DND-41 (cell line): Measurements from ENCODE around the gene FBXL14.

Experiments
- ATAC-seq: fragments of 200-7000 bp; cut with Tn5 transposase; 3 replicates; pipeline ENCODE4 v1.9.1; 2021; ENCODE audit warnings: low read depth; ENCODE audit not compliant: insufficient read depth
- DNase-seq: peaks from one replicate; pipeline ENCODE4 v3.0.0-alpha.2; 2020
- H2AFZ ChIP-seq: 2 replicates; pipeline ENCODE4 v1.6.0; 2012; ENCODE audit warnings: low read depth, low read length
- H3K27ac ChIP-seq: 2 replicates; pipeline ENCODE4 v1.5.1; 2012; ENCODE audit warnings: low read length, inconsistent platforms
- H3K27me3 ChIP-seq: fragments of 200-600 bp; sonication (generic); 2 replicates; pipeline ENCODE4 v1.6.0; 2012; ENCODE audit warnings: low read length, mild to moderate bottlenecking, inconsistent platforms; ENCODE audit not compliant: insufficient read depth, poor library complexity
- H3K36me3 ChIP-seq: 2 replicates; pipeline ENCODE4 v1.5.1; 2012; ENCODE audit warnings: low read length, inconsistent platforms; ENCODE audit not compliant: insufficient read depth
- H3K4me1 ChIP-seq: 2 replicates; pipeline ENCODE4 v1.5.1; 2012; ENCODE audit warnings: mild to moderate bottlenecking, low read length; ENCODE audit not compliant: insufficient read depth
- H3K4me2 ChIP-seq: 2 replicates; pipeline ENCODE4 v1.6.0; 2012; ENCODE audit warnings: mild to moderate bottlenecking, moderate library complexity, low read length, inconsistent platforms; ENCODE audit not compliant: insufficient read depth
- H3K4me3 ChIP-seq, 2 experiments: fragments of 200-600 bp in 1 of 2; shearing (Covaris generic) in 1 of 2; 2 replicates each; pipeline ENCODE4 v1.5.1; 2012 to 2016; ENCODE audit warnings: inconsistent platforms in 2 of 2, low read length in 2 of 2, mild to moderate bottlenecking in 2 of 2, low read depth in 1 of 2, moderate library complexity in 1 of 2
- H3K79me2 ChIP-seq: 2 replicates; pipeline ENCODE4 v1.6.0; 2012; ENCODE audit warnings: low read length, inconsistent platforms; ENCODE audit not compliant: insufficient read depth
- H3K9ac ChIP-seq: 2 replicates; pipeline ENCODE4 v1.6.0; 2012; ENCODE audit warnings: low read depth, mild to moderate bottlenecking, inconsistent platforms, low read length, moderate library complexity
- H3K9me3 ChIP-seq: 2 replicates; pipeline ENCODE4 v1.5.1; 2012; ENCODE audit warnings: low read length, moderate library complexity, mild to moderate bottlenecking, inconsistent platforms; ENCODE audit not compliant: insufficient read depth, severe bottlenecking
- H4K20me1 ChIP-seq: 2 replicates; pipeline ENCODE4 v1.6.0; 2012; ENCODE audit warnings: low read length; ENCODE audit not compliant: insufficient read depth
- EZH2 ChIP-seq: IDR thresholded peaks from 3 replicates; pipeline ENCODE4 v1.6.1; 2012; ENCODE audit warnings: borderline replicate concordance, low read depth, mild to moderate bottlenecking, moderate library complexity, low read length, inconsistent platforms; ENCODE audit not compliant: severe bottlenecking
- TF ChIP-seq, protein P1 (sequence below): IDR thresholded peaks from 2 replicates; pipeline ENCODE4 v1.5.1; 2012; ENCODE audit warnings: borderline replicate concordance, low read length, moderate library complexity, mild to moderate bottlenecking; ENCODE audit not compliant: poor library complexity, severe bottlenecking; ENCODE audit errors: extremely low read depth

The FBXL14 gene

DNA sequence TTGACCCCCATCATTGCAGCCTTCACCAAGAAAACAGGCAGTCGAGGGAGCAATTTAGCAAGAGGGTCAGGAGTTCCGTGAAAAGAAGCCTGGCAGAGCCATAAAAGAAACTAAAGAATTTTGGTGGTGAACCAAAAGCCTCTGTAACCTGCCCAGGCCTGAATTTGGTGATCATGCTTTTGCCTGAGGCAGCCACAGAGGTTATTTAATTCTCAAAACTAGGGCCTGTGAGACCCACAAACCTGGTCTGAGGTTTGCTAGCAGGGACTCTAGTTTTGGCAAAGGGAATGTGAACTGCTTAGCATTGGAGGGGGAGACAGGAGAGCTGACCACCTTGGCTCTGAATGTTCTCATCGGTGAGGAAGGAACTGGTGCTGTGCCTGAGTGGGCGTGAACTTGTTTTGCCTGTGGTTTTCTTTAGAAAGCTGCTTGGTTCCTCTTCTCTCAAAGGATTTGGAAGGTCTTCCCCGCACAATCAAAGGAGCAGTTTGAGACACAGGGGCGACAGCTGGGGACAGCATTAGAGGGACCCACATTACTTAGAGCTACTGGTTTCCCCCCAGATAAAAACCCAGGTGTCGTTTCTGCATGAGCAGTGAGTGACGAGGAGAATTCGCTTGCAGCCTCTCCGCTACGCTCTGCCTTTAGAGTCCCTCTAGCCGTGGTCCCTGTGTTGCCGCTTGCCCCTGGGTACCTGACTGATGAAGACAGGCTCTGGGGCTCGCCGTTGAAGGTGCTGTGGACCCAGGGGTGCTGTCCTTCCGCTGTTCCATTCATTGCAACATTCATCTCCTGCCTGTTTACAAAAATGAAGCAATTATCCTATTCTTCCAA, 22.1 kb upstream of the FBXL14 start:
- H3K9ac ChIP-seq, result no peak overlapping the region
- no peak overlapping the region for H3K4me3 ChIP-seq
- H4K20me1 ChIP-seq, result no peaks in the 10 kb centered on the region
- H3K4me2 ChIP-seq, result no peak overlapping the region
- no peaks in the 10 kb centered on the region for H3K4me1 ChIP-seq
- no peaks in the 10 kb centered on the region for H3K9me3 ChIP-seq
- DNase-seq (no peak), ATAC-seq (peak; percentile 27; the same call in 2 of the 3 replicates)
- H3K27ac ChIP-seq, result no peak overlapping the region
- H2AFZ ChIP-seq, result no peak overlapping the region
- H3K36me3 ChIP-seq, result no peaks in the 10 kb centered on the region
- TF ChIP-seq EZH2, result no peak
- TF ChIP-seq, protein P1, sequence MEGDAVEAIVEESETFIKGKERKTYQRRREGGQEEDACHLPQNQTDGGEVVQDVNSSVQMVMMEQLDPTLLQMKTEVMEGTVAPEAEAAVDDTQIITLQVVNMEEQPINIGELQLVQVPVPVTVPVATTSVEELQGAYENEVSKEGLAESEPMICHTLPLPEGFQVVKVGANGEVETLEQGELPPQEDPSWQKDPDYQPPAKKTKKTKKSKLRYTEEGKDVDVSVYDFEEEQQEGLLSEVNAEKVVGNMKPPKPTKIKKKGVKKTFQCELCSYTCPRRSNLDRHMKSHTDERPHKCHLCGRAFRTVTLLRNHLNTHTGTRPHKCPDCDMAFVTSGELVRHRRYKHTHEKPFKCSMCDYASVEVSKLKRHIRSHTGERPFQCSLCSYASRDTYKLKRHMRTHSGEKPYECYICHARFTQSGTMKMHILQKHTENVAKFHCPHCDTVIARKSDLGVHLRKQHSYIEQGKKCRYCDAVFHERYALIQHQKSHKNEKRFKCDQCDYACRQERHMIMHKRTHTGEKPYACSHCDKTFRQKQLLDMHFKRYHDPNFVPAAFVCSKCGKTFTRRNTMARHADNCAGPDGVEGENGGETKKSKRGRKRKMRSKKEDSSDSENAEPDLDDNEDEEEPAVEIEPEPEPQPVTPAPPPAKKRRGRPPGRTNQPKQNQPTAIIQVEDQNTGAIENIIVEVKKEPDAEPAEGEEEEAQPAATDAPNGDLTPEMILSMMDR, result no peak
- no peaks in the 10 kb centered on the region for H3K79me2 ChIP-seq
- H3K27me3 ChIP-seq, result peaks cover 8% of the 10 kb centered on the region

DNA sequence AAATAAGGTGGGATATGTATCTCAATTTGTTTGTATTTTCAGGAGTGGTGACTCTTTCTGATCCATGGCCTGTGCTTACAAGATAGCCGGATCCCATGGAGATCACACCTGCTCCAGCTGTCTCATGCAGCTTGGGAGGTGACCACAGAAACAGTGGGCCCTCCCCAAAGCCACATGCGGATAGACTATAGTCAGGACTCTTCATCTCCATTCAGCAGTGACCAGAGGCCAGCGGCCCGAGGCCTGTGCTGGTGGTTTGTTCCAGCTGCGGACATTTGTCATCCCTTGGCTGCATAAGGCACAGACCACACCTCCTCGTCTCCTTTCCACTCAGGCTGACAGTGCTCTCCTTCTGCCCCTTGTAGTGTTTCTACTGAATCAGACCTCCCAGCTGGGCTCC, 20.0 kb upstream of the FBXL14 start:
- DNase-seq (no peak), ATAC-seq (no peak)
- Histone ChIP-seq H3K79me2 (no peaks in the 10 kb centered on the region), H3K27me3 (peaks cover 8% of the 10 kb centered on the region), H3K4me3 (no peak overlapping the region), H4K20me1 (no peaks in the 10 kb centered on the region), H3K27ac (no peak overlapping the region), H3K9ac (no peak overlapping the region), H3K9me3 (no peaks in the 10 kb centered on the region), H3K36me3 (no peaks in the 10 kb centered on the region), H2AFZ (no peak overlapping the region), H3K4me1 (no peaks in the 10 kb centered on the region), H3K4me2 (no peak overlapping the region)
- TF ChIP-seq, protein P1, result no peak
- TF ChIP-seq EZH2, result no peak

DNA sequence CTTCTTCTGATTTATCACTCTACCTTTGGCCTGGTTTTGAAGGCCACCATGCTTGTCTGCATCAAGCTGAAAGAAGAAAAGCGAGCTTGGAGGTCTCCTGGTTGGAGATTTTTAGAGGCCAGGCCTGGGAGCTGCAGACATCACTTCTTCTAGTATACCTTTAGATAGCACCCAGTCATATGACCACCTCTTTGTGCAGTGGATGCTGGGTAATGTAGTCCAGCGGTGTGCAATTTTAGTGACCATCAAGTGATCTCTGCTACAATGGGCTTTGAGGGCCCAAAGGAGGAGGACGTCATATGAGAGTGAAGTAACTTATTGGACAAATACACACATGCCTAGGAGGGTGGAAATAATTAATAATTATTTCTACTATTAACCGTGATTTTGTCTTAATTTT, 19.5 kb upstream of the FBXL14 start:
- Histone ChIP-seq H2AFZ (no peak overlapping the region), H3K9me3 (no peaks in the 10 kb centered on the region), H3K4me2 (no peak overlapping the region), H3K36me3 (no peaks in the 10 kb centered on the region), H4K20me1 (no peaks in the 10 kb centered on the region), H3K4me1 (no peaks in the 10 kb centered on the region), H3K4me3 (no peak overlapping the region), H3K9ac (no peak overlapping the region), H3K79me2 (no peaks in the 10 kb centered on the region), H3K27me3 (peaks cover 8% of the 10 kb centered on the region), H3K27ac (no peak overlapping the region)
- TF ChIP-seq EZH2, result no peak
- TF ChIP-seq, protein P1, result no peak
- DNase-seq (no peak), ATAC-seq (no peak)
